Mucosa of descending colon (tissue), 3 donors: ENCODE results near the gene CNDP1. TPM values are rescaled to one million over a fixed set of nuclear protein-coding genes. Genes with fewer than 3 reads are reported as not detected.
A peak's percentile ranks its signal among the peaks of the same experiment; 100 is the strongest.

Experiments used
- ATAC-seq: fragments of 200-7000 bp; cut with Tn5 transposase; one replicate; pipeline ENCODE4 v1.9.1; 2020; ENCODE audit warnings: mild to moderate bottlenecking, moderate library complexity
- DNase-seq, 3 donors: peaks; one replicate each; pipeline ENCODE4 v3.0.0-alpha.2; 2020
- H3K36me3 ChIP-seq: fragments of 200-600 bp; one replicate; pipeline ENCODE4 v1.8.0; 2021; ENCODE audit warnings: low read depth, mild to moderate bottlenecking
- H3K4me1 ChIP-seq: fragments of 200-600 bp; one replicate; pipeline ENCODE4 v1.8.0; 2021; ENCODE audit warnings: low read depth, mild to moderate bottlenecking
- H3K4me3 ChIP-seq: fragments of 200-600 bp; one replicate; pipeline ENCODE4 v1.8.0; 2021; ENCODE audit warnings: mild to moderate bottlenecking
- H3K9me3 ChIP-seq: fragments of 200-600 bp; one replicate; pipeline ENCODE4 v1.8.0; 2021; ENCODE audit warnings: mild to moderate bottlenecking
- intact Hi-C, 2 donors: fragments of 100-400 bp; cut with DNase I in 1 of 2; cut with micrococcal nuclease in 1 of 2; formaldehyde crosslinking; loops; one replicate each; pipeline versions ENCODE4 v1.11.0 to v1.11.1; 2022; cut with DNase I, micrococcal nuclease
- total RNA-seq, 3 donors: library from RNA; stranded (reverse); fragmentation: NEBNext Ultra II Directional in 2 of 3; extraction: Animal tissue kit (Norgen Biotek cat#: 25700) in 2 of 3; gene quantifications; one replicate each; pipeline versions ENCODE4 v1.2.1 to v1.2.4, GENCODE V29; 2021 to 2023
- TF ChIP-seq, protein P1 (sequence below): fragments of 200-600 bp; IDR thresholded peaks from one replicate; pipeline ENCODE4 v1.8.0; 2022; ENCODE audit warnings: antibody characterized with exemption, mild to moderate bottlenecking
- donor health status: DM: no; HTN: no; CAD: no; lungs with moderate emphysema.
- donor health status: DM: no; HTN: no; CAD: no.
- donor health status: DM: no; HTN: yes; CAD: no.

Gene CNDP1
- total RNA-seq, 3 donors from 2014 or later = 0.19 to 0.32 (median 0.19) TPM

DNA sequence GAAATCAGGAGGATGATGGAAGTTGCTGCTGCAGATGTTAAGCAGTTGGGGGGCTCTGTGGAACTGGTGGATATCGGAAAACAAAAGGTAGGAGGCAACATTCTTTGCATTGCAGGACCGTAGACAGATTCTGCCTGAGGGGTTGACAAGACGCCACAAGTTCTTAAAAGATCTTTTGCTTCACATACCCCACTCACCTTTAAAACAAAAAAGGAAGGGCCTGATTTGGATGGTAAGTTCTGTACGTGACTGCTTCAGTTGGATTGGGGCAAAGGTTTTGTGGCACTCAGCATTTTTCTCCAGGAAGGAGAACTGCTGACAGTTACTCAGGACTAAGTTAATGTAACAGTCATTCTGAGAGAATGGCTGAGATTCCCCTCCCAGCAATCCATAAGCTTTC is 32.9 kb upstream of the CNDP1 start:
- ATAC-seq = no peak
- no peak for DNase-seq
- peaks cover 23% of the 10 kb centered on the region for H3K4me1 ChIP-seq
- no peaks in the 10 kb centered on the region for H3K36me3 ChIP-seq
- H3K4me3 ChIP-seq = no peak overlapping the region
- TF ChIP-seq, protein P1, sequence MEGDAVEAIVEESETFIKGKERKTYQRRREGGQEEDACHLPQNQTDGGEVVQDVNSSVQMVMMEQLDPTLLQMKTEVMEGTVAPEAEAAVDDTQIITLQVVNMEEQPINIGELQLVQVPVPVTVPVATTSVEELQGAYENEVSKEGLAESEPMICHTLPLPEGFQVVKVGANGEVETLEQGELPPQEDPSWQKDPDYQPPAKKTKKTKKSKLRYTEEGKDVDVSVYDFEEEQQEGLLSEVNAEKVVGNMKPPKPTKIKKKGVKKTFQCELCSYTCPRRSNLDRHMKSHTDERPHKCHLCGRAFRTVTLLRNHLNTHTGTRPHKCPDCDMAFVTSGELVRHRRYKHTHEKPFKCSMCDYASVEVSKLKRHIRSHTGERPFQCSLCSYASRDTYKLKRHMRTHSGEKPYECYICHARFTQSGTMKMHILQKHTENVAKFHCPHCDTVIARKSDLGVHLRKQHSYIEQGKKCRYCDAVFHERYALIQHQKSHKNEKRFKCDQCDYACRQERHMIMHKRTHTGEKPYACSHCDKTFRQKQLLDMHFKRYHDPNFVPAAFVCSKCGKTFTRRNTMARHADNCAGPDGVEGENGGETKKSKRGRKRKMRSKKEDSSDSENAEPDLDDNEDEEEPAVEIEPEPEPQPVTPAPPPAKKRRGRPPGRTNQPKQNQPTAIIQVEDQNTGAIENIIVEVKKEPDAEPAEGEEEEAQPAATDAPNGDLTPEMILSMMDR = no peak
- no peaks in the 10 kb centered on the region for H3K9me3 ChIP-seq
- intact Hi-C loops = no loop called here

DNA sequence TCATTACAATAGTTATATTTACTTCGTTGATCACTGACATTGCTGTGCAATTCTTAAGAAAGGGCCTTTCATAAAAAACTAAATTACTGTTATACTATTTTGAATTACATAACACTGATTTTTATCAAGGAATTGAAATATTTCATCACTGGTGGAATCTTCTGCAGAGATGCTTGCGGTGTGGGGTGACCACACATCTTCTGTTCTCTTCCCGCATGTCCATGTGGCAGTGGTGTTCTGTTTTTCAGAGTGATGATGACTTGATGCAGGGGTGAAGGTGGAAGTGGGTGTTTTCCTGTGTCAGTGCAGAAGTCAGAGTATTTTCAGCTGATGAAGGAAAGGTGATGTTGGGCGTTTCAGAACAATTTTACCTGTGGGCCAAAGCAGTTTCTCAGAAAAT is 31.2 kb upstream of the CNDP1 start:
- peaks cover 27% of the 10 kb centered on the region for H3K4me1 ChIP-seq

DNA sequence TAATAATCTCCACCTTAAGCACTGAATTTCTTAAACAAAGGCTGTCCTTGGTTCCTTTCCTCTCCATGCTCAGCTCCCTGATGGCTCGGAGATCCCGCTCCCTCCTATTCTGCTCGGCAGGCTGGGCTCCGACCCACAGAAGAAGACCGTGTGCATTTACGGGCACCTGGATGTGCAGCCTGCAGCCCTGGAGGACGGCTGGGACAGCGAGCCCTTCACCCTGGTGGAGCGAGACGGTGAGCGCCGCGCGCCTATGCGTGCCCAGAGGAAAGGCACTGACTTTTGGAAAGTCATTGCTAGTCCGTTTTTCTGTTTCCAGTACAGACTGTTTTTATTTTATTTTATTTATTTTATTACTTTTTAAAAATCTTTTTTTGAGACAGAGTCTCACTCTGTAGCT is 28.5 kb upstream of the CNDP1 start:
- Histone ChIP-seq H3K9me3 (no peaks in the 10 kb centered on the region), H3K4me1 (peaks cover 15% of the 10 kb centered on the region), H3K36me3 (peaks cover 10% of the 10 kb centered on the region), H3K4me3 (no peak overlapping the region)
- ATAC-seq (no peak), DNase-seq (no peak)
- TF ChIP-seq, protein P1 = no peak
- intact Hi-C loops = no loop called here

More for the DNA sequence above, 31.2 kb upstream of the CNDP1 start:
- Histone ChIP-seq H3K9me3 (no peaks in the 10 kb centered on the region), H3K36me3 (peaks cover 4% of the 10 kb centered on the region), H3K4me3 (no peak overlapping the region)
- ATAC-seq (no peak), DNase-seq (no peak)
- TF ChIP-seq, protein P1 = no peak
- intact Hi-C loops = no loop called here

DNA sequence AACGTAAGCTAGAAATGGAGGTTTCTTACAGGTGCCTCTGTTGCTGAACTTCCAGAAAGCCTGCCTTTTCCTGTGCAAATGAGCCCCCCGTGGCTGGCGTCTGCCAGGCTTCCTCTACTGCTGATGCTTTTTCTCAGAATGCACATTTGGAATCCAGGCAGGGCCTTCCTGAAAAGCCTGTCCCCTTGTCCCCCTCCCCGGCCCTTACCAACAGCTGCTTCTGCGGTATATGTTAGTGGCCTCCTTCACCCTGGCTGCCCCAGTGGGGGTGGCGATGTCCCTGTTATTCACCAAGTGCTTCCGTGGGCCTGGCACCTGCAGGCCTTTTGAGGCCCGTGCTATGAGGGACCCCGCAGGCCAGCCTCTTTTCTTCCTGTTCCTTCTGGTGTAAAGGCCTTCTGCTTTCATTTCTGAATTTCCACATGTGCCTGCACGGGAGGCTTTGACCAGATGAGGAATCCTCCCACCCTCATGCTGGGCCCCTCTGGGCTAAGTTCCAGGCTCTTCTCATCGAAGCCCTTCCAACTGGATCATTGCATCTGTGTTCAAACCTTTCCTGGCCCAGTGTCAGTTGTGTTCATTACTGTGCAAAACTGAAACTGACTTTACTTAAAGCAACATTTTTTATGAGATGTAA is 27.7 kb upstream of the CNDP1 start:
- Histone ChIP-seq H3K4me3 (no peak overlapping the region), H3K9me3 (no peaks in the 10 kb centered on the region), H3K4me1 (peaks cover 12% of the 10 kb centered on the region), H3K36me3 (peaks cover 10% of the 10 kb centered on the region)
- DNase-seq = no peak
- intact Hi-C loops = no loop called here
- peak; percentile 51 for ATAC-seq
- TF ChIP-seq, protein P1 = no peak

DNA sequence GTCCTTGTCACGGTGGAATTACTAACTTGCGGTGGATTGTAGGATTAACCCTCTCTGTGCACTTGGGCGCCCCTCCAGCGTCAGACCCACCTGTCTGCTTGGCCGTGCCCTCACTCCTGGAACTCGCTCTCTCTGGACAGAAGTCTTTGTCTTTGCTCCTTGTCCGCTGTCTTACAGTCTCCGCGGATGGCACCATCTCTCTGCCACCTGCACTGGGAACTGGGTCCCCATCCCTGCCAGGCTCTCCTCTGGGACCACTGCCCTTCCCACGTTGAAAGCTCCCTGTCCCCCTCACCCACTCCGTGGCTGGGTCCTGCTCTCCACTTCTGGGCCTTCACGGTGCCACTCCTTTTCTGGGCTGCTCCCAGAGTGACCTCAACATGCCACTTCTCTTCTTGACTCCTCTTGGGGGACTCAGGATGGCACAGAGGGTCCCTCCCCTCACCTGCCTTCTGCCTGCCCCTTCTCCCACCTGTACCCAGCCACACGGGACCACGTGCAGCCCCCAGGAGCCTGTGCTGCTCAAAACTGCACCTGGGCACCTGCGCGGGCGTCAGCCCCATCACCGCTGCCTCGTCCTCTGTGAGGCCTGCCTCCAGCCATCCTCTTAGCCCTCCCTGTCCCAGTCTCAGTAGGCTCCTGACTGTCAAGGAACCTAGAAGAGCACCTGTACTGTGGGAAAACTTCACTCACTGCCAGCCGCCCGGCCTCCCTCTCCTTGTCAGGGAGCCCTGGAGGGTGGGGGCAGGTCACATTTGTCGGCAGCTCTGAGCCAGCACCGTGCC is 27.0 kb upstream of the CNDP1 start:
- TF ChIP-seq, protein P1 = no peak
- H3K36me3 ChIP-seq = peaks cover 10% of the 10 kb centered on the region
- intact Hi-C loops = no loop called here
- H3K9me3 ChIP-seq = no peaks in the 10 kb centered on the region
- ATAC-seq (no peak), DNase-seq (no peak)
- peaks cover 12% of the 10 kb centered on the region for H3K4me1 ChIP-seq
- H3K4me3 ChIP-seq = no peak overlapping the region
